HFFc6 (cell line): ENCODE results near the gene USP48. TPM values are rescaled to one million over a fixed set of nuclear protein-coding genes. Genes with fewer than 3 reads are reported as not detected.

Experiments
- DNase-seq: peaks from one replicate; pipeline ENCODE4 v3.0.0-alpha.2; 2018
- H3K27ac Mint-ChIP-seq: 2 replicates; pipeline ENCODE4 v1.8.0; 2020; ENCODE audit warnings: mild to moderate bottlenecking, mixed read lengths
- H3K27me3 Mint-ChIP-seq: 2 replicates; pipeline ENCODE4 v1.8.0; 2021; ENCODE audit warnings: mild to moderate bottlenecking, moderate library complexity, mixed read lengths; ENCODE audit not compliant: insufficient read depth
- H3K36me3 Mint-ChIP-seq: 2 replicates; pipeline ENCODE4 v1.8.0; 2021; ENCODE audit warnings: low read depth, mixed read lengths
- H3K4me1 Mint-ChIP-seq: 2 replicates; pipeline ENCODE4 v1.8.0; 2020; ENCODE audit warnings: low read depth, mixed read lengths
- H3K4me3 Mint-ChIP-seq: 2 replicates; pipeline ENCODE4 v1.8.0; 2020; ENCODE audit warnings: mild to moderate bottlenecking, moderate library complexity, mixed read lengths
- H3K9me3 Mint-ChIP-seq: 2 replicates; pipeline ENCODE4 v1.8.0; 2020; ENCODE audit warnings: mild to moderate bottlenecking, mixed read lengths
- CTCF ChIP-seq: fragments of 200-600 bp; sonication (generic); IDR thresholded peaks from 2 replicates; pipeline ENCODE4 v1.5.0; 2021; ENCODE audit warnings: antibody characterized with exemption, mild to moderate bottlenecking
- total RNA-seq, 6 experiments: library from RNA; stranded (reverse); fragmentation: NEBNext Ultra II Directional; extraction: Animal tissue kit (Norgen Biotek cat#: 25700); gene quantifications; 2 replicates in 1 of 6; 3 replicates in 5 of 6; pipeline ENCODE4 v1.2.3, GENCODE V29; 2021

USP48 gene
- total RNA-seq, 6 experiments from 2014 or later: 45.0 to 54.2 (median 51.1) TPM

DNA sequence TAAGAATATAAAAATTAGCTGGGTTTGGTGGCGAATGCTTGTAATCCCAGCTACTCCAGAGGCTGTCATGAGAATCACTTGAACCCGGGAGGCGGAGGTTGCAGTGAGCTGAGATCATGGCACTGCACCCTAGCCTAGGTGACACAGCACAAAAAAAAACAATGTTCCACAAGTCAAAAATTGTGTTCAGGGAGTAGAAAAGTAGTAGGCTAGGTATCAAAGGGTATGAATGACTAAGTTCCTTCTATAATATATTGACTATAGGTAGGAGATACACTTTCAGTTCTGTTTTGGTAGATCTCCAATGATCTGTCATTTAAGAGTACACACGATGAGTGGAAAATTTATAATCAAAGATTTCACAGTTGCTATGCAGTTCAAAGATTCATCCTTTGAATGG is 16.7 kb downstream of the USP48 start:
- Mint-ChIP-seq H3K27ac (no peak overlapping the region), H3K4me3 (no peak overlapping the region), H3K9me3 (no peaks in the 10 kb centered on the region), H3K36me3 (peaks cover 11% of the 10 kb centered on the region), H3K27me3 (peaks cover 2% of the 10 kb centered on the region; the same call in 1 of the 2 replicates), H3K4me1 (peaks cover 40% of the 10 kb centered on the region)
- no peak for TF ChIP-seq CTCF
- no peak for DNase-seq

DNA sequence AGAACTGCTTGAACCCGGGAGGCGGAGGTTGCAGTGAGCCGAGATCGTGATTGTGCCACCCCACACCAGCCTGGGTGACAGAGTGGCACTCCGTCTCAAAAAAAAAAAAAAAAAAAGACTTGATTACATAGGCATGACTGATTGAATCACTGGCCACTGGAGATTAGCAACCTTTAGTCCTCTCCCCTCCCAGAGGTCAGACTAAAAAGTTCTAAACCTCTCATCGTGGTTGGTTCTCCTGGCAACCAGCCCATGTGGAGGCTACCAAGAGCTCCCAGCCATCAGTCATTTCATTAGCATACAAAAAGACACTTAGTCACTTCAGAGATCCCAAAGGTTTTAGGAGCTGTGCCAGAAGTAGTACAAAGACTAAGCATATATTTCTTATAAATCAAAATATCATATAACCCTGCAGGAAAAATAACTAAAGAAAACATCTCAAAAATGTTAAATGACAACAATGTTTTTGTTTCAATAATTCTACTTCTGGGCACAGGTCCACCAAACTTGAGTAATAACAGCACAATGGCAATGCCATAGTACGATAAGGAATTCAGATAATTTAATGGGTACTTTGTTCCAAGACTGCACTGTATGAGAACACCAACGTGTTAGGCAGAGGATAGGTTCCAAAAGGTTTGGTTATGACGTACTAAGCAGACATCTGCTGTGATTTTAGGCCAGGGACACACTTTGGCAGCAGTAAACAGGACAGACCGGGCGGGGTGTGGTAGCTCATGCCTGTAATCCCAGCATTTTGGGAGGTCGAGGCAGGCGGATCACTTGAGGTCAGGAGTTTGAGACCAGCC is 18.1 kb downstream of the USP48 start:
- Mint-ChIP-seq H3K4me3 (no peak overlapping the region; the same call in 1 of the 2 replicates), H3K36me3 (peaks cover 7% of the 10 kb centered on the region; the same call in 1 of the 2 replicates), H3K27ac (peak overlapping the region; percentile 61), H3K4me1 (peaks cover 43% of the 10 kb centered on the region), H3K9me3 (no peaks in the 10 kb centered on the region), H3K27me3 (peaks cover 2% of the 10 kb centered on the region; the same call in 1 of the 2 replicates)
- TF ChIP-seq CTCF: no peak
- peak; percentile 93 for DNase-seq

- Mint-ChIP-seq H3K27ac (no peak overlapping the region; the same call in none of the 2 replicates), H3K9me3 (no peaks in the 10 kb centered on the region), H3K36me3 (peaks cover 4% of the 10 kb centered on the region; the same call in 1 of the 2 replicates), H3K27me3 (peaks cover 2% of the 10 kb centered on the region; the same call in 1 of the 2 replicates), H3K4me3 (no peak overlapping the region), H3K4me1 (peaks cover 48% of the 10 kb centered on the region)
- no peak for TF ChIP-seq CTCF
- DNase-seq: no peak
Measured at GRCh38 chr1:21763694-21764419, 19.1 kb downstream of the USP48 start.

DNA sequence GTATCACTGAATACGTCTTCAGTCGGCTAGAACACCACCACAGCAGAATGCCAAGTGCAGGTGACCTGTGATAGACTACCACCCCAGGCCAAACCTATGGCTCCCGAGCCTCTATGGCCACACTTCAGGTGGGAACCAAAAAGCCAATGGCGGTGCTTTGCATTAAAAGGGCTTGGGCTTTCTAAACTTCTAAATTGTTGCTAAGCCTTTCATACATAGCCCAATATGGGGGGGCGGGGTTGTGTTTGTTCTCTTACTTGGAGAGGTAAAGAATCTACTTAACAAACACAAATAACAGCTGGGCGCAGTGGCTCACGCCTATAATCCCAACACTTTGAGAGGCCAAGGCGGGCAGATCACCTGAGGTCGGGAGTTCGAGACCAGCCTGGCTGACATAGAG is 19.7 kb downstream of the USP48 start:
- Mint-ChIP-seq H3K4me1 (peaks cover 45% of the 10 kb centered on the region), H3K27ac (no peak overlapping the region), H3K4me3 (no peak overlapping the region), H3K9me3 (no peaks in the 10 kb centered on the region), H3K27me3 (peaks cover 2% of the 10 kb centered on the region; the same call in 1 of the 2 replicates), H3K36me3 (no peaks in the 10 kb centered on the region)
- no peak for DNase-seq
- no peak for TF ChIP-seq CTCF

GRCh38 chr1:21762022-21762404 is 20.9 kb downstream of the USP48 start:
- peaks cover 2% of the 10 kb centered on the region; the same call in 1 of the 2 replicates for H3K27me3 Mint-ChIP-seq
- no peaks in the 10 kb centered on the region for H3K36me3 Mint-ChIP-seq
- no peak for DNase-seq
- TF ChIP-seq CTCF: no peak
- no peaks in the 10 kb centered on the region for H3K9me3 Mint-ChIP-seq
- H3K4me3 Mint-ChIP-seq: no peak overlapping the region
- no peak overlapping the region for H3K27ac Mint-ChIP-seq
- peaks cover 45% of the 10 kb centered on the region for H3K4me1 Mint-ChIP-seq
